HG02981 (cell line): ENCODE data around the gene EFCAB7.
"Not testable (repeated sequence)": the region's sequence is repeated elsewhere in the genome, so short reads cannot be mapped to it uniquely, and the experiment has no call there.

ENCODE experiments used
- ATAC-seq: cut with Tn5 transposase; IDR thresholded peaks from one replicate; pipeline ENCODE4 v1.9.1; 2021; ENCODE audit warnings: mild to moderate bottlenecking, moderate library complexity; ENCODE audit not compliant: unreplicated experiment

Gene EFCAB7

DNA sequence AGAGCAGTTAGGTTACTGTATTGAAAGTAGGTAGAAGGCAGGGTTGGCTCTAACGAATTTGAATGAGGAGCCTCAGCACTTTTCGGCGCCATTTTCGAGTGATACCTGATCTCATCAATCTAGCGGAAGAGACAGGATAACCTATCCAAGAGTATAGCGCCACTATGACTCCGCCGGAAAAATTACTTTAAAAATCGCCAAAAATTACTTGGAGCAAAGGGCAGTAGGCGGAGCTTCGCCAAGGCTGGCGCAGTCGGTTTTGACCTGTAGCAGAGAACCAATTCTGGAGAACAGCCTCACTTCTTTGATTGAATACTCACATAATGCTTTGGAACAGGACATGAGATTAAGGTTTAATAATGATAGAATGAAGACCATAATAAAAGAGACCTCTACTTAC is 25.6 kb downstream of the EFCAB7 start:
- ATAC-seq: no peak

DNA sequence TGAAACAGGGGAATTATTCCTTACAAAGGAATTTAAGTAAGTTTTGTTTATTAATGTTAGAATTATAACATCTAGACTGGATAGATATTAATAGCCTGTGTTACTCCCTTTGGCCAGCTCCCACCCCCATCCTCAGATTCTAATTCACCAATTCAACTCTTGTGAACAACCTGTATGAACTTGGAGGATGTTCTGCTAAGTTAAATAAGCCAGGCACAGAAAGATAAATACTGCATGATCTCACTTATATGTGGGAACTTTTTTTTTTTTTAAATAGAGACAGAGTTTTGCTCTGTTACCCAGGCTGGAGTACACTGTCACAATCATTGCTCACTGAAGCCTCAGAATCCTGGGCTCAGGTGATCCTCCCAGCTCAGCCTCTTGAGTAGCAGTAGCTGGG is 32.2 kb downstream of the EFCAB7 start:
- no peak for ATAC-seq

DNA sequence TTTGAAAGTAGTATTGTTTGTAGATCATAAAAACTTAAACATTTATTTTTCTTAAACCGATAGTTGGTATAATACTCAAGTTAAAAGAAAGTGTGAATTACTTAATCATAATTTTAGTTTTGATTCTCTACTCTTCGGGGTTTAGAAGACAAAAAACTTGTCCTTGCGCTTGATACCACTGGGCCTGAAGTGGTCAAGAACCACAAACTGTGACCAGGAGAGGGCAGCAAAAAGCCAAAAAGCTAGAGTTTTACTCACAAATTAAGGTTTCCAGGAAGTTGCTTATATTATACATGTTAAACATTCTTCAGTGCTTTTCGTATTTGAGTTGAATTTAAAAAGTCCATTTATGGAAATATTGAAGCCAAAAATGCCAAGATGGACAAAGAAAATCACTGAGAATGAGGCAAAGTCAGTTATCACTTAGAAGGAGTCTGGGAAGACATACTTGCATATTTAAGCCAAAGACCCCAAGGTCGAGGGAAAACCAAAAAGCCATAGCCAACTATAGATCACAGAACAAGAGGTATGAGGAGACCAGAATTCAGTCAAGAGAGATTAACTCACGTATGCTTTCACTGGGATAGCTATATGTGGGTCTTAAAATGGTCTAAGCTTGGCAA is 34.2 kb downstream of the EFCAB7 start:
- ATAC-seq: no peak

DNA sequence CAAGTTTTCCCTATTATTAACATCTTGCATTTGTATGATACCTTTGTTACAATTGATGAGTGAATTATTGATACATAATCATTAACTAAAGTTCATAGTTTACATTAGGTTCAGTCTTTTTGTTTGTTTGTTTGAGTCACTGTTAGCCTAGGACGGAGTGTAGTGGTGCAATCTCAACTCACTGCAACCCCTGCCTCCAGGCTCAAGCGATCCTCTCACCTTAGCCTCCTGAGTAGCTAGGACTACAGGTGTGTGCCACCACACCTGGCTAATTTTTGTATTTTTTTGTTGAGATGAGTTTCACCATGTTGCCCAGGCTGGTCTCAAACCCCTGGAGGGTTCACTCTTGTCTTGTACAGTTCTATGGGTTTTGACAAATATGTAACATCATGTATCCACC is 36.0 kb downstream of the EFCAB7 start:
- no peak for ATAC-seq

DNA sequence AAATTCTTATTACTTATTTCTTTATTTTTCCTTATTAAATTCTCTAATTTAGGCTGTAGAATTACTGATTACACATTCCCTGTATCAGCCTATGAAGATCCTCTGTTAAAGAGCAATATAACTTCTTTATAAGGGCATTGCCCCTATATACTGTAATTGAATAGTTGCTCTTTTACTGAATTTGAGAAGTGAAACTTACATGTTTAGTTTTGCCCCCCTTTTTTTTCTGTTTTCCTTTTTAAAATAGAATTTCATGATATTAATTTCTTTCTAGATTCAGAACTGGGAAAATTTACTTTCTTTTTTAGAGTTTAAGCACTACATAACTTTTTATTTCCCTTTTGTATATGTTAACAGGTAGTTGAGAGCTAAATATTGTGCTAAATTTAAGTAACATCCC is 40.4 kb downstream of the EFCAB7 start:
- ATAC-seq: no peak

DNA sequence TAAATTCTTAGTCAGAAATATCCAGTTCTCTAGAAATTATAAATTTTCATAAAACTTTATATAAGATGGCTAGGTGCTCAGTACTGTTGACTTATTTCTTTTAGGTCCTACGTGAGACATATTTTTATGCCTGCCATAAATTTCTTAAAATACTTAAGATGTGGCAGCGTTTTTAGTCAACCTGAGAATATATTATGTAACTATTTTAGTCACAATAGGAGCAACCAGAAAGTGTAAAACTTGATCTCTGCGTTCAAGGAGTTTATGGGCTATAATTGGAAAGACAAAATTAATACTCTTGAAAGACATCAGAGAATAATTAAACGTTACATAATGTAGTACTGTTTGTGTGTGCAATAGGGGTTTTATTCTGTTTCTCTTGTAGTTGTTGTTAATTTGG is 45.7 kb downstream of the EFCAB7 start:
- no peak for ATAC-seq

DNA sequence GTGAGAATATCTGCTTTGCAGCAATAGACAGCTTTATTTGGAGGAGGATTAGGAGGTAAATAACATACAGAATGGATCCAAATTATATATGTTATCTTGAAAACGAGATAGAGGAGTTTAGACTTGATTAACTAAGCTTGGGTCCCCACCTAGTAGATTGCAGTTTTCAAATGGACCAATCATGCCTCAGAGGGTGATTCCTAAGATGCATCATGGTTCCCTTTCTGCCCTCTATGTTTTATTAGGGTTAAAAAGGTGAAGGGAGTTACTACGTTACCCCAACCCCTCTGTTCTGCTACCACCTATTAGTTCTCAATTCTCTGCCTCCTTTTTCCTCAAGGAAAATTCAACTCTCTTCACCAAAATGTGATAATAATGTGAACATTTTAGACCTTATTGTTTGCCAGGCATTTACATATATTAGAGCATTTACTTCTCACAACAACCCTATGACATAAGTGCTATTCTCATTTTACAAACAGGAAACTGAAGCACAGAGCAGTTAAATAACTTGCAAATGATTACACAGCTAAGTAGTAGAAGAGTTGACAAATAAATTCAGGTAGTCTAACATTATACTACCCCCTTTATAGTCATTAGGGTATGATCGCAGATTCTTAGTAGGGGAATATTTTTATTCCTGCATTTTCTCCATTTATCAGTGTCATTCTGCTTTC is 46.5 kb downstream of the EFCAB7 start:
- ATAC-seq: no peak

DNA sequence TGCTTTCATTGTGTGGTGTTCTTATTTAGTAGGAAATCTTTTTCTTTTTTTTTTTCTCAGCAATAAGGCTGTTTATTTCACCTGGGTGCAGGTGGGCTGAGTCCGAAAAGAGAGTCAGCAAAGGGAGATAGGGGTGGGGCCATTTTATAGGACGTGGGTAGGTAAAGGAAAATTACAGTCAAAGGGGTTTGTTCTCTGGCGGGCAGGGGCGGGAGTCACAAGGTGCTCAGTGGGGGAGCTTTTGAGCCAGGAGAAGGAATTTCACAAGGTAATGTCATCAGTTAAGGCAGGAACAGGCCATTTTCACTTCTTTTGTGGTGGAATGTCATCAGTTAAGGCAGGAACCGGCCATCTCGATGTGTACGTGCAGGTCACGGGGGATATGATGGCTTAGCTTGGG is 49.4 kb downstream of the EFCAB7 start:
- not testable (repeated sequence) for ATAC-seq

DNA sequence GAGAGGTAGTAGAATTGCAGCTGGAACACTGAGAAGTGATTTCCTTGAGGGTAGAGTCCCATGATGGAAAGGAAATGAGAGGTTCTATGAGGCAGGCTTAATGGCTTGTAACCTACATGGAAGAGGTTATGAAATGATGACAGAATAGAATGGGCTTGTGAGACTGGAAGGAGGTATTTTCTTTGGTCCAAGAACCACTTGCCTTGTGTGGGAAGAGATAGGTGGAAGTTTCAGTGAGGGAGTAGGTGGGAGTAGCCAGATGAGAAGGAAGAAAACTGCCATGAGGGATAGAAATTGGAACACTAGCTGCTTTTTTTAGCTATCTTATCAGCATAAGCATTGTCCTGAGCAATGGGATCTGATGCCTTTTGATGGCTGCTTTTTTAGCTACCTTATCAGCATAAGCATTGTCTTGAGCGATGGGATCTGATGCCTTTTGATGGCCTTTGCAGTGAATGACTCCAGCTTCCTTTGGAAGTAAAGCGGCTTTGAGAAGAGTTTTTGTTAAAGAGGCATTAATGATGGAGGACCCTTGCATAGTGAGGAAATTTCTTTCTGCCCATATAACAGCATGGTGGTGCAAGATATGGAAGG is 51.0 kb downstream of the EFCAB7 start:
- ATAC-seq: not testable (repeated sequence)

DNA sequence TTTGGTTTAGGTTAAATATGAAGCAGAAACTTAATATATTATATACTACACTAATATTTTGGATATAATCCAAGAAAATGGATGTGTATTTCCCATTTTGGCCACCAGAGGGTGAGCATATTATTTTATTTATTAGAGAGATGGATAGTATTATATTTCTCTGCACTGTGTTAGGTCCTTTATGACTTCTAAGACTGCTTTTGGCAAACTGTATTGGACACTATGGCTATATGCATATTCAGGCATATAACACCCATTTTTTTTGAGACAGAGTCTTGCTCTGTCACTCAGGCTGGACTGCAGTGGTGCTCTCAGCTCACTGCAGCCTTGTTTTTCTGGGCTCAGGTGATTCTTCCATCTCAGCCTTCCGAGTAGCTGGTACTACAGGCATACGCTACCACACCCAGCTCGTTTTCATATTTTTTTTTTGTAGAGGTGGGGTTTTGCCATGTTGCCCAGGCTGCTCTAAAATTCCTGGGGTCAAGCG is 52.1 kb downstream of the EFCAB7 start:
- ATAC-seq: no peak

DNA sequence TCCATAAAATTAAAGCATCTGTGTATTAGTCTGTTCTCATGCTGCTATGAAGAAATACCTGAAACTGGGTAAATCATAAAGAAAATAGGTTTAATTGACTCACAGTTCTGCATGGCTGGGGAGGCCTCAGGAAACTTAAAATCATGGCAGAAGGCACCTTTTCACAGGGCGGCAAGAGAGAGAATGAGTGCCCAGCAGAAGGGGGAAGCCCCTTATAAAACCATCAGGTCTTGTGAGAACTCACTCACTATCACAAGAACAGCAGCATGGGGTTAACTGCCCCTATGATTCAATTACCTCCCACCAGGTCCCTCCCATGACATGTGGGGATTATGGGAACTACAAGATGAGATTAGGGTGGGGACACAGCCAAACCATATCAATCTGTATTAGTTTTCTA is 63.0 kb downstream of the EFCAB7 start:
- ATAC-seq: not testable (repeated sequence)

DNA sequence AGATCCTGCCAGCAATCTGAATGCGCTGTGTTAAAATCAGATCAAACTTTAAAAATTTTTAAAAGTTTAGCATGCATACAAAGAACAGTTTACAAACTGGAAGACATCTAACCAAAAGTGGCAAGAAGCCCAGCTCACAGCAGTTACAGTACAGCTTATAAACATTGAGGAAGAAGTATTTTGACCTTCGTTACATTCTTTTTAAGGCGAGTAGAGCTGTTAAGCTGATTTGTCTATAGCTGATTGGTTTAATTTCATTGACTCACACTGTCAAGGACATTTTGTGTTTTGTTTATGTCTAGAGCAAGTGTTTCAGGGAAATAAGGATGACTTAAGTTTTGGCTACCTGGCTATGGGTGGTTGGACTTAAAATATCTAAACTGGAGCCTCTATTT is 66.8 kb downstream of the EFCAB7 start:
- no peak for ATAC-seq

DNA sequence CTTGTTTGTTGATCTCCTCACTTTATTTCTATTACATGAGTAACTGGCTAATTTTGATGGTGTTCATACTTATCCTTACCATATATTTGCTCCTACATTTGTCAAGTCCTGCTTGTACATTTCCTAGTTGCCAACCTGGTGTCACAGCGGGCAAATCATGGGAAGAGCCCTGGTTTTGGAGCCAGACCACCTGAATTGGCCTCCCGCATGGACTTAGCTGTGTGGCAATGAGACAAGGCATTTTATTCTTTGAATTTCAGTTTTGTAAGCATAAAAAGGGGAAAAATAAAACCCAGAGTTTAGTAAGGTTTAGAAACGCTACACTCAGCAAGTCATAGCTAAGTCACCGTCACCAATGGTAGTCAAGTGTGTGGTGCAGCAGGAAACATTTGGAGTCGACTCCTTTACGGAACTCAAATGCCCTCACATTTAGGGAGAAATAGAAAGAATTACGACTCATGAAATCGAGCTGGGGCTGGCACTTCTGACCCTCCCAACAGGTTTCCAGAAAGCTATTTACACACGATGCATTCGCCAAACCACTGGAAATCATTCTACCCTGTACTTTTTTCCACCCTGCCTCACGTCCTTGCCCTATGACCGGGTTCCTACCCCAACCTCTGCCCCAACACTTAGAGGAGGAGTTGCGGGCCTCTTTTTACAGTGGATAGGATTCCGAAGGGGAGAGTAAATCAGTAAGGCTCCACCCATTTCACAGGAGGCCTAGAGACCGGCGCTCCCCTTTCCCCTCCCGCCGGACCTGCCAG is 69.4 kb downstream of the EFCAB7 start:
- no peak for ATAC-seq

DNA sequence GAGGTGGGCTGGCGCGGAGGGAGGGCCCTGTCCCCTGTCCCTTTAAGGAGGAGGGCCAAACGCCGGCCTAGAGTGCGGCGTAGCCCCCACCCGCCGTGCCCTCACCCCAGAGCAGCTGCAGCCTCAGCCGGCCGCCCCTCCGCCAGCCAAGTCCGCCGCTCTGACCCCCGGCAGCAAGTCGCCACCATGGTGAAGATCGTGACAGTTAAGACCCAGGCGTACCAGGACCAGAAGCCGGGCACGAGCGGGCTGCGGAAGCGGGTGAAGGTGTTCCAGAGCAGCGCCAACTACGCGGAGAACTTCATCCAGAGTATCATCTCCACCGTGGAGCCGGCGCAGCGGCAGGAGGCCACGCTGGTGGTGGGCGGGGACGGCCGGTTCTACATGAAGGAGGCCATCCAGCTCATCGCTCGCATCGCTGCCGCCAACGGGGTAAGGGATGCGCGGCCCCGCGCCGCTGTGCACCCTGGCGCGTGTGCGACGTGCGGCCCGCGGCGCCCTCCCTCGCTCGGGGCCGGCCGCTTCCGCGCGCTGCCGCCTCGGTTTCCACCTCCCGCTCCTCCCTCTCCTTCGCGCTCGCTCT is 70.1 kb downstream of the EFCAB7 start, which contains the start of gene PGM1:
Gene PGM1 (plus strand): TSS at position 109 of the 583 bp plus-strand sequence. CDS start 78 bp downstream, at position 187.
- peak; percentile 80 for ATAC-seq

DNA sequence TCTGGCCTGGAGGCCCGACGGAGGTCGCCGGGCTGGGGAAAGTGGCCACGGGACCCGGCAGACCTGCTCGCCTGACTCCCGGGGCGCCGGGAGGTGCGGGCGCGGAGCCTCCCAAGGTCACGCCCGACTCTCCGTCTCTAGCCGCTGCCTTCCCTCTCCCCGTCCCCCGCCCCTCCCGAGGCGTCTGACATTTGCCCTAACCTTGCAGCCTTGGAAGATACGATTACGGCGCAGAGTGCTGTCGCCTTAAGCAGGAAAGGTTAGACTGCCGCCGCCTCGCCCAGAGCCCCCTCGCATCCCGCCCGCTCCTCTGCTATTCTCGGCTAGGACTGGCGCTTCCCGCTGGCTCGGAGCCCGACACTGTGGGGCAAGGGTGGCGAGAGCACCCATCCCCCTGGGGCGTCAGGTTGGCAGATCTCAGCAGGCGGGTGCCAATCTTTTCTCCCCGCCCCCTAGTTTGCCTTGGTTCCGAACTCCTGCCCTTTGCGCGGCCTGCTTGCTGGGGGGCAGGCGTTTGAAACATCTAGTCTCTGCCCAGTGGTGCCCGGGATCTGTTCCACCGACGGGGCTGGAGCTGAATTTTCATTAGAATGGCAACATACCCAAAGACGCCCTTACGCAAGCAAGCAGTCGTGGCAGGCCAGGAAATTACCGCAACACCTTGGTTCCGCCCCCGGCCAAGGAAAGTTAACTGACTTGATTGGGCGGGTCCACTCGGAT is 70.7 kb downstream of the EFCAB7 start:
- peak; percentile 49 for ATAC-seq

DNA sequence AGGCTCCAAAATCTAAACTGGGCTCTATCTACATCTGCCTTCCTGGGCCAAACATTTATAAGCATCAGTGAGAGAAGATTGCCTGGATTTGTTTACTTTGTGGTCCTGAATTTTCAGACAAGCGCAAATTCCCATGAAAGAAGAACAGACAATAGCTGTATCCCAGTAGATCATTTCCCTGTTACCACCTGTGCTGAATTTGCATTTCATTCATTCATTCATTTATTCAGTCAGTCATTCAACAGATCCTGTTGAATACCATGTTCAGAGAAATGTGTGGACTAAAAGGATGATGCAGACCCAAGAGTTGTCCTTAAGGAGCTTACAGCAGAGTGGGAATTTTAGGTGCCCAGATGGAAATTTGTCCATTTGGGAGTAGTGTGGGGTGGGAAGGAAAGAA is 72.1 kb downstream of the EFCAB7 start:
- ATAC-seq: no peak

DNA sequence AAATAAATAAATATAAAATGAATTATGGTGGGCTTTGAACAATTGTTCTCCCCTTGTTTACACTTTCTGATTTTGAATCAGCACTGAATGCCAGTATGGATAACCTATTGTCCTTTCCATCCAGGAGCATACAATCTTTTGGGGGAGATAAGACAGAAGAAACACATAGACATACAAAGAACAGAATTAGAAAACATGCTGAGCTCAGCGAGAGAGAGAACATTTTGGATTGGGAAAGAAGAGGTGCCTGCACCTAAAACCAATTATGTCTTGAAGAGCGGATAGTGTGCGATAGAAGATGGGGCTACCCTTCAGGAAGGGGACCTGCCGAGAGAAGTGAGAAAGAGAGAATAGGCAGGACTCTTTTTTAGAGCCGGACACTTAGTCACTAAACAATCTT is 76.5 kb downstream of the EFCAB7 start:
- ATAC-seq: no peak

DNA sequence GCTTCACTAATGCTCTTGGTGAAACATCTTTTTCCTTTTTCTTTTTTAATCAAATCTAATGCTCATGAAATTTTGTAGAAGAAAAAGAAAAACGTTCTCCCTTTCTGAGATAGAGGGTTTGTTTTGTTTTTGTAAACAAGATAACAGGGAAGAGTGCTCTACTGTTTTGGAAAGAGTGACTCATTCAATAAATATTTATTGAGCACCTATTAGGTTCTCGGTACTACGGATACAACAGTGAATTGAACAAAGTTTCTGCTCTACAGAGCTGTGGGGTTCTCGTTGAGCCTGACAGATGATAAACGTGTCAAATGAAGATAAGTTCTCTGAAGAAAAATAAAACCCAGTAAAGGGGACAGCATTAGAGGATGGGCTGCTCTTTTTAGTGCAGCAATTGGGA is 76.9 kb downstream of the EFCAB7 start:
- ATAC-seq: no peak

DNA sequence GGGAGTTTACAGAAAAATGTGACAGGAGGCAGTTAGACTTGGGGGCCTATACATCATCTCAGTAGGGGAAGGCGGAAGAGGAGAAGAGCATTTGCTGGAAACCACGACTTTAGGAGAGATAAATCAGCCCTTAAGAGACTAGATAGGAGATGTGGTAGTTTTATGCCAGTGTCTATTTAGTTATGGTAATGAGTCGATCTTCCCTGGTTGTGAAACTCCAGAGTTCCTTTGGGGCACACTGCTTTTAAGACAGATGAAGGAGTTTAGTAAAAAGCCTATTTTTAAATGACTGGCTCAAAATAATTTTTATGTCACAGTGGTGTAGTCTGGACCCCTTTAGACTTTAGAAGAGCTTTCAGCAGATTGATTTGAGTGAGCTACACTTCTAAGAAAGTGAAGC is 77.7 kb downstream of the EFCAB7 start:
- no peak for ATAC-seq

DNA sequence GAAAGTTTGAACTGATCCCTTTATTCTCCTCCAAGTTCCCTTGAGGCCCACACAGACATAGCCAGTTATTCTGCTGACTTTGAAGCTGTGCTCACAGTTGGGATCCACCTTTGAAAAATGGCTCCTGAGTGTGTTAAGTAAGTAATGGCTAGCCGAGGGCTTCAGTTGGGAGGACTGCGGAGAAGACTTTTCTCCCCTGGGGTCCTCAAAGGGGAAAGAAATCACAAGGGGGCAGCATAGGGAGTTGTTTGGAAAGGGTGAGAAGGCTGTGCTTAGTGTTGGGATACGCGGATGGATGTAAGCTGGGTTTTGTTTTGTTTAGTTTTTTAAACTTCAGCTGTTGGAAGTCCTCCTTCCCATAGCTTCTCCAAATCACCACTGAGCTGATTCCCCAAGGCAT is 78.1 kb downstream of the EFCAB7 start:
- no peak for ATAC-seq
